ENCODE results near the gene LIPN.
"Not testable (repeated sequence)": the region's sequence is repeated elsewhere in the genome, so short reads cannot be mapped to it uniquely, and the experiment has no call there.

LIPN gene, protein sequence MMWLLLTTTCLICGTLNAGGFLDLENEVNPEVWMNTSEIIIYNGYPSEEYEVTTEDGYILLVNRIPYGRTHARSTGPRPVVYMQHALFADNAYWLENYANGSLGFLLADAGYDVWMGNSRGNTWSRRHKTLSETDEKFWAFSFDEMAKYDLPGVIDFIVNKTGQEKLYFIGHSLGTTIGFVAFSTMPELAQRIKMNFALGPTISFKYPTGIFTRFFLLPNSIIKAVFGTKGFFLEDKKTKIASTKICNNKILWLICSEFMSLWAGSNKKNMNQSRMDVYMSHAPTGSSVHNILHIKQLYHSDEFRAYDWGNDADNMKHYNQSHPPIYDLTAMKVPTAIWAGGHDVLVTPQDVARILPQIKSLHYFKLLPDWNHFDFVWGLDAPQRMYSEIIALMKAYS

DNA sequence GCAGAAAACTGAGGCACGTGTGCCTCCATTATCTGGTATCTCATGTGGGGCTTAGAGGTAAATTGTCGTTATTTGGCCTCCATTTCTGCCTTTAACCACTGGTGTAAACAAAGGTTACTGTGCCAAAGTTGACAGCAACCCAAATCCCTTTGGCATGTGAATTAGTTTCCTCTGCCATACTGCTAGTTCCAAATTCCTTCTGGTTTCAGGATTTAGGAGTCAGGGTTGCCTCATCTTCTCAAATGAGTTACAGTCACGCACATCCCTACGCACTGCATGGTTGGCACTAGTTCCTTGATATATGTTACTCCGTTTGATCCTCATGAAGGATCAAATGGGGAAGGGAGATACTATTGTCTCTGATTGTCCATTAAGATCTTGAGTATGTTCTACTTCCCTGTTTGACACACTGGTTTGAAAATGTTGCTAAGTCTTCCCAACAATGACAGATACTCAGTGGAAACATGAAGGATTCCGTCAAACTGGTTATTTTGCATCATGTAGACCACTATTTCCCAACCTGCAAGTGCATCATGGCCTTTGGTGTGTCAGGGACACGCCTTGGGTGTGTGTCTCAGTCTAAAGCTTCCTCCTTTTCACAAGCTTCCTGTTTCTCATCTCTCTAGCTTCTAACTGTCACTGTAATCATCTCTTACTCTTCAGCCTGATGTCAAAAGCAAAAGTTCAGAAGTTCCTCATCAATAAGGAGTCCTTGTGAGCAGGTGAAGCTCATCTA, at the start of gene LIPN:
TSS of gene LIPN (plus strand) at position 655 of the 736 bp plus-strand sequence. CDS start 1,386 bp downstream, outside the sequence.
- DNase-seq (ENCODE audit: low spot score): no peak

DNA sequence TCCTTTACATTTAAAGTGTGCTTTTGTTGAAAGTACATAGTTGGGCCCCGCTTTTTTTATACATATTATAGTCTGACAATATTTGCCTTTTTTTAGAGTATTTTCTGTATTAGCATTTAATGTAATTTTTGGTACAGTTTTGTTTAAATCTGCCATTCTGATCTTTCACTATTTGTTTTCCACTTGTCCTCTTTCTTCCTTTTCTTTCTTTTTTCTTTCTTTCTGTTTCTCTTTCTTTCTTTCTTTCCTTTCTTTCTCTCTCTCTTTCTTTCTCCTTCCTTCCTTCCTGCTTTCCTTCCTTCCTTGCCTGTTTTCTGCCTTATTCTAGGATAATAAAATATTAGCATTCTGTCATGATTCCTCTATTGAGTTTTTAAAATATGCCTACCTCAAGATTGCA, 44.3 kb upstream of the LIPN start:
- DNase-seq (ENCODE audit: low spot score): no peak

DNA sequence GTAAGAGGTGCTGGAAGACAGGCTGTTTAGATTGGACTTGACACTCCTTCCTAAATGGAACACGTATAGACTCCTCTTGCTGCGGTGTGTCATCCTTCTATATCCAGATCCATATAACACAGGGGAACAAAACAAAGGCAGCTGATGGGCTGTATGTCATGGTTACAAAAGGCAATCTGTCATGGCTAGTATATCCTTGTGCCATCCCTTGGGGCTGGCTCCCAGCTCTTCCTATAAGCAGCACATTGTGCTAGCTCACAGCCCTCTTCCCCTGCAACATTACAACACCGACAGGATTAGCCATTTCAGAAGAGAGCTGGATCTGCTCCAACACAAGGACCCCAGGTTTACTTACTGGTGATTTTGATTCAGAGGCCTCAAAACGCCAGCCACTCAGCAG, 38.4 kb upstream of the LIPN start:
- DNase-seq (ENCODE audit: low spot score): no peak

DNA sequence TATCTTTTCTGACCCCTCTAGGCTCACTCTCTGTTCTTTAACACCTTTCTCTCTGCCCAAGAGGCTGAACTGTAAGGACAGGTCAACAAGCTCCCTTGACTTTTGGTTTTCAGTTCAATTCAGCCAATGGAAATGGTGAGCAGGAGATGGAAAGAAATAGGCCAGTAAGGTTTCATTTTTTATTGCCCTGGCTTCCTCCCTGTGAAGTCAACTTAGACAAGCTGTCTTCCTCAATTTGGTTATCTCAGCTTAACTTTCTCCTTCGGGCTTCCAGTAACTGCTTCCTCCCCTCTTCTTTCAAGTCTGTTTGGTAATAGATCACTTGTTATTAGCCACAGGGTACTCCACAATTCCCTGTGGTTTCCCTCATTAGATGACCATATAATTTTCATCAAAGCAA, 34.0 kb upstream of the LIPN start:
- peak; percentile 5 for DNase-seq (ENCODE audit: low spot score)

DNA sequence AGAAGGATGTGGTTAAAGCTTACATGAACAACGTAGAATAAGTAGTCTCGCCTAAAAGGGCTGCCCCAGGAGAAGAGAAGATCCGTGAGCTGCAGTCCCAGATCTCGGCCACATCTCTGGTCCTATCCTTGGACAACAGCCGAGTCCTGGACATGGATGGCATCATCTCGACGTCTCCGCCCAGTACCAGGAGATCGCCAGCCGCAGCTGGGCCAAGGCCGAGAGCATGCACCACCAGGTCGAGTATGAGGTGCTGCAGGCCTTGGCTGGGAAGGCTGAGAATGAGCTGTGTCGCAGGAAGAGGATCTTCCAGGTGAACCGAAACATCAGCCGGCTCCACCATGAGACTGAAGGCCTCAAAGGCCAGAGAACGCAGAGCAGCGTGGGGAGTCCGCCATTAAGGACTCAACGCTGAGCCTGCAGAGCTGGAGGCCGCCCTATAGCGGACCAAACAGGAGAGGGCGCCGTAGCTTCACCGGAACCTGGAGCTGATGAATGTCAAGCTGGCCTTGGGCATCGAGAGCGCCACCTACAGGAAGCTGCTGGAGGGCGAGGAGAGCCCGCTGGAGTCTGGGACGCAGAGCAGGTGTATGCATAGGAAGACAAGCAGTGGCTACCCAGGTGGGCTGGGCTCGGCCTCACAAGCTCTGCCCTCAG, 31.6 kb upstream of the LIPN start:
- no peak for DNase-seq (ENCODE audit: low spot score)

DNA sequence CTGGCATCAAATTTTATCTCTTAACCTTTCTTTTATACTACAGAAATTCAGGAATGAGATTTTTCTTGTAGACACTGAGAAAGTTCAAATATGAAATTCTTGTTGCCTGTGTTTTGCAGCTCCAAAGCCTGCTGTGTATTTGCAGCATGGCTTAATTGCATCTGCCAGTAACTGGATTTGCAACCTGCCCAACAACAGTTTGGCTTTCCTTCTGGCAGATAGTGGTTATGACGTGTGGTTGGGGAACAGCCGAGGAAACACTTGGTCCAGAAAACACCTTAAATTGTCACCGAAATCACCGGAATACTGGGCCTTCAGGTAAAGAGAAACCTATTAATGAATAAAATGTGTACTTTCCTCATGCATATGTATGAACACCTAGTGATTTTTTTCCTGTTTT, 29.0 kb upstream of the LIPN start:
- no peak for DNase-seq (ENCODE audit: low spot score)

DNA sequence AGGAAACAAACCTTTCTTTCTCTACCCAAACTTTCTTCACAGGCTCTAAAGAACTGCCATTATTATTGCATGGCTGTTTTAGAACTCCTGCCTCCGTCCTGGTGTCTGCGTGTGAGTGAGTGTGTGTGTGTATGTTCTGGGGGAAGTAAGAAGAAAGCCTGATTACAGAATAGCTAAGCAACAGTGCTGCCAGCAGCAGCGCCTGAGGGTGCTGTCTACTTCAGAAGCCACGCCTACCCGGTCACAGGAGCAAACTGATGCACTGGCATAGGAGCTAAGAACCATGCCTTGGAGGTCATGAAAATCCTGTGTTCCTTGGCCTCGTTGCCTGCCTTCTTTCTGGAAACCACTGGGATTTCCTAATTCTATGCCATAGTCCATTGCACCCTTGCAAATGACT, 28.5 kb upstream of the LIPN start:
- DNase-seq (ENCODE audit: low spot score): peak; percentile 3

DNA sequence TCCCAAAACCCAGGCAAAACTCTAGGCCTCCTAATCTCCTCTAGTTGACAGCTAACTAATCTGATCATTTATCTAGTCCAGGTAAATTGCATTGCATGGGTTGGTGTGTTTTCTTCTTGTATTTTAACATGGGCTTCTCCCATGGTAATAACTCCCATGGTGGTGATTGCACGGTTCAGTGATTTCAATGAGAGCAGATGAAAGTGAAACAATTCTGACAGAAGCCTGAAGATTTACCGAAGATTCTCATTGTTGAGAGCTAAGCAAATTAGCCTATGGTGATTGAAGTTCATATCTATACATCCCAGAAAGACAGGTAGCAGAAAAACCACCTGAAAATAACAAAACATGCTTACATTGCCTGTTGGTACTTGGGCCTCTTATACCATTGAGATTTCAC, 26.6 kb upstream of the LIPN start:
- no peak for DNase-seq (ENCODE audit: low spot score)

DNA sequence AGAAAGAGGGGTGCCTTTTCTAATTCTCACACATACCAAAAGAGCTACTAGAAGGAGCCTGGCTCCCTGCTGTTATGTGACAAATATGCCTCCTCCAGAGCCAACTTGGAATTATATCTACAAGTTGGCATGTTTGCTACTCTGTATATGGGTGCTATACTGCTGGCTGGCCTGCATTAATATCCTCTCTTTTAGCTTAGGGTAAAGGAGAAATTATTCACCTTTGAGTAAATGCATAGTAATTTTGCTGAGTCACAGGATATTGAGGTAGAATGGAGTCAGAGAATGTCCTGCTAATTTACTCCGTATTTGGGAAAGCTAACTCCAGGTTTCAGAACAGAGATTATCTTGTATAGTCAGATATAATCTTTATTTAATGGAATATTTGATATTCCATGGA, 24.2 kb upstream of the LIPN start:
- no peak for DNase-seq (ENCODE audit: low spot score)

DNA sequence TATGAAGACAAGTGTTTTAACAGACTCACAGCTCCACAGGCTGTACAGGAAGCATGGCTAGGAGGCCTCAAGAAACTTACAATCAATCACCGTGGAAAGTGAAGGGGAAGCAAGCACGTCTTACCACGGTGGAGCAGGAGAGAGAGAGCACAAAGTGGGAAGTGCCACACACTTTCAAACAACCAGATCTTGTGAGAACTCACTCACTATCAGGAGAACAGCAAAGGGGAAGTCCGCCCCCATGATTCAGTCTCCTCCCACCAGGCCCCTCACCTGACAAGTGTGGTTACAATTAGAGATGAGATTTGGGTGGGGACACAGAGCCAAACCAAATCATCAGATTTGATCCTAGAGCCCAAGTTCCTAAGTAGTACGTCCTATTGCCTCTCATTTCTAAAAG, 17.9 kb upstream of the LIPN start:
- DNase-seq (ENCODE audit: low spot score): not testable (repeated sequence)

DNA sequence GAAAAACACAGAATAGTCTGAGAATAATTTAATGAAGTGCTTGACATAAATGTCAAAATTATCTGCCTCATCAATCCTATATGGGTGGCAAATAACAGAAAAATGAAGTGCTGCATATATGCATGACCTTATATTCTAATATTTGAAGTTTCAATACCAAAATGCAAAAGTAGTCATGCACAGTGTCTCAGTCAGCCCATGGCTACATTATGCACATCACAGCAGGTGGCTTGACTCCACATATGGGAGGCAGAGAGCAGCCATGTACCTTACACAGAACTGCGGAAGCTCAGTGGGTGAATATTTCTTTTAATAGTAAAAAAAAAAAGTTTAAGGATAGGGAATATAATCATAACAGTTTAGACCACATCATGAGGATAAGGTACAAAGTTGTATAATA, 17.4 kb upstream of the LIPN start:
- no peak for DNase-seq (ENCODE audit: low spot score)

DNA sequence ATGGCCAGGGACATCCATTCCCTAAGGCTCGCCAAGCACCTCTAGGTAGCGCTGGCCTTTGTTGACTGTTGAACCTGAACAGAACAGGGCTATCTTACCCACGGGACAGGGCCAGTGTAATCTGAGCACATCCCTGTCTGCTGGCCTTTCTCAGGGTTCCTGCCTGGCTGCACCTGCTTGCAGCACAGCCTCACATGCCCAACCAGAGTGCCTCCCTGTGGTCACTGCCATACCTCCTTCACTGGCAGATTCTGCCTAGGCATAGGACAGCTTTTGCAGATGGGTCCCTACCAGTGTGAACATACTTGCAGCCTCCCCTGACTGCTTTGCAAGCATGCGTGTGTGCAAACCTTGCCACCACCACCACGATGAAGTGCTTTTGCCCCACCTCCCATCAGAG, 15.8 kb upstream of the LIPN start:
- DNase-seq (ENCODE audit: low spot score): no peak

DNA sequence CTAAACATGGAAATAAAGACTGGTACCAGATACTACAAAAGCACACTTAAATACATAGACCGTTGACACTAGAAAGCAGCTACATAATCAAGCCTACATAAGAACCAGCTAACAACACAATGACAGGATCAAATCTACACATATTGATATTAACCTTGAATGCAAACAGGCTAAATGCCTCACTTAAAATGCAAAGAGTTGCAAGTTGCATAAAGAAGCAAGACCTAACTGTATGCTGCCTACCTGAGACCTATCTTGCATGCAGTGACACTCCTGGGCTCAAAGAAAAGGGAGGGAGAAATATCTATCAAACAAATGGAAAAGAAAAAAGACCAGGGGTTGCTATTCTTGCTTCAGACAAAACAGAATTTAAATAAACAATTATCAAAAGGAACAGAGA, 14.2 kb upstream of the LIPN start:
- no peak for DNase-seq (ENCODE audit: low spot score)

DNA sequence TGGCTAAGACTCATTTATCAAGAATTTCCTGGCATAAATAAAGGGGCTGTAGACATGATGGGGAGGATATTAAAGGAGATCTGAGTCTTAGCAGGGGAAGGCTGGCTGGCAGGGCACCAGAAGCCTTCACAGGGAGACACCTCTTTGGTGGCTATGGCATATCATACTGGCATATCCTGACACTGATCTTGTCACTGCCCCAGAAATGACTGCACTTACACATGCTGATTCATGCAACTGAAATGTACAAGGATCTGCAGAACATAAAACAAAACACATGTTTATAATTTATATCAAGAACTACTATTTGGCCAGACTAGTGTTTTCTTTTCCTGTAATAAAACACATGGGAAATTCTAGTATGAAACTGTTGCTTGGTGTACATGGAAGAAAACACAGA, 5.5 kb upstream of the LIPN start:
- no peak for DNase-seq (ENCODE audit: low spot score)

DNA sequence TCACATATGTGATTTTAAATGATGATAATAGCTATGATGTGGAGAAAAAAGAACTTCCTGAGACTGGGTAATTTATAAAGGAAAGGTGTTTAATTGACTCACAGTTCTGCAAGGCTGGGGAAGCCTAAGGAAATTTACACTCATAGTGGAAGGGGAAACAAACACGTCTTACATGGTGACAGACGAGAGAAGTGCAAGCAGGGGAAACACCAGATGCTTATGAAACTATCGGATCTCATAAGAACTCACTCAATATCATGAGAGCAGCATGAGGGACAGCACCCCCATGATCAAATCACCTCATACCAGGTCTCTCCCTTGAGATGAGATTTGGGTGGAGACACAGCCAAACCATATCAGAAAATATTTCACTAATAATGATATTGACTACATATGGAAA, 4.1 kb upstream of the LIPN start:
- DNase-seq (ENCODE audit: low spot score): no peak

DNA sequence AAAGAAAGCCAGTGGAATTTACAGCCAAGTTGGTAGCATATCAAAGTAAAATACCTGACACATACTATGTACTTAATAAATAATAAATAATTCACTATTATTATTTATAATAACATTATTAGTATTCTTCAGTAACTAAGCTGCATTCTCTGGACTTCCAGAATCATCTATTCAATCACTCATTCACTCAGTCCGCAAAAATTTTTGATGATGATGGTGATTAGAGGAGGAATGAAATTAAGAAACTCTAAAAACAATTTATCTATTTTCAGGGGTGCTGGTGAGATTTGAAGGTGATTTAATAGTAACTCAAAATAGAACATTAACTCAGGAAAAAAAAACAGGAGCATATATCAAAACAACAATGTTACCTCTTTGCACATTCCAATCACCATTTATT, 3.2 kb upstream of the LIPN start:
- DNase-seq (ENCODE audit: low spot score): no peak

DNA sequence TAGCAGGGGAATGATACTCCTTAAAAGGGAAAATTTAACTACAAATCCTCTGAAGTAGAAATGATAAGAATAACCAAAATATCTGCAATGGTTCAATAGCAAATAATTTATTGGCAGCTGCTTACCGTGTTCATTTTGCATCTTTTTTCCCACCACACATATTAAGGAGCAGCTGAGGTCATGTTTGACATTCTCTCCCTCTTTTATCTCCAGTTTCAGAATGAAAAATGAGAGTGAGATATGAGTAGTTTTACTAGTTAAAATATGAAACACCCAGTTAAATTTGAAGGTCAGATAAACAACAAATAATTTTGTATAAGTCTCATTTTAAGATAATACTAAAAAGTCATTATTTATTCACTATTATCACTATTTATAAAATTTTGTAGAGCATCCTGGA, 3.1 kb downstream of the LIPN start:
- DNase-seq (ENCODE audit: low spot score): no peak

DNA sequence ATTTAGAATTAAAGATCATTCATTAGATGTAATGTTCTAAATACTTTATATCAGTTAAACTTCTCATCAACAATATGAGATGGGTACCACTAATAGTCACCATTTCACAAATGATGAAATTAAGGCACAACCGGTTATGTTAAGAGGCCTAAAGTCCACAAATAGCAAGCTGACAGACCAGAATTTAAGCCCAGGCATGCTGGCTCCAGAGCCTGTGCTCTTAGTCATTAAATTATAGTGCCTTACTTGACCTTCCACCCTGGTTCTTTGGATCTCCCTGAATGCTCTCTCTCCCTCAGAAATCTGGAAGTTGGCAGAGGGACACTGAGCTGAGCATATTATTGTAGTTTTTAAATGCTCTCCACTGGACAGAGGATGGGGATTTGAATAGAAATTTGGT, 3.6 kb downstream of the LIPN start:
- no peak for DNase-seq (ENCODE audit: low spot score)

DNA sequence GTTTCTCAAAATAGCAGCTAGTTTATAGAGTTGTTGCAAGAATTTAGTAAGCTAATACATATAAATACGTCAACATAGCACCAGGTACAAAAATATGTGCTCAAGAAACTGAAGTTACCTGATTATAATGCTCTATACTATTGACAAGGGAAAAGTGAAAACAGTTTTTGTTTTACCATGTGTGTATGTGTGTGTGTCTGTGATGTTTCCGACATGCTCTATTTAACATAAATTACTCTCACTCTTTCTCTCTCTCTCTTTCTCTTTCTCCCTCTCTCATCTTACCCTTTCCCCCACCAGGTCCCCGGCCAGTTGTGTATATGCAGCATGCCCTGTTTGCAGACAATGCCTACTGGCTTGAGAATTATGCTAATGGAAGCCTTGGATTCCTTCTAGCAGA, 4.3 kb downstream of the LIPN start:
- DNase-seq (ENCODE audit: low spot score): no peak

DNA sequence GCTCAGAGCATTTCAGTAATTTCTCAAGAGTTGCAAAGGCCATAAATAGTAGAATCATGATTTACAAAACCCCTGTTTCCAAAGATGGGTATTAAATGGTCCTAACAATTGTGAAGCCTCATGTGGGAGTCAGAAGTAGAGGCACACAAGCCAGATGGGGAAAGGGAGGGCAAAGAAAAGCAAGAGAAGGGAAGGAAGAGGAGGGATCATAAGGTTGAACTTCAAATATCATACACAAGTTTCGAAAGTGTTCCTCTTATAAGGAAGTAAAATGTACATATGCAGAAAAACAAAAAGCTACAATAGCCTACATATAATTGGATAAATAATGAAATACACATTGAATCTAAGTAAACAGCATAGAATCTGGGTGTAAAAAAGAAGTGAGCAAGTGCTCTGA, 6.0 kb downstream of the LIPN start:
- no peak for DNase-seq (ENCODE audit: low spot score)

DNA sequence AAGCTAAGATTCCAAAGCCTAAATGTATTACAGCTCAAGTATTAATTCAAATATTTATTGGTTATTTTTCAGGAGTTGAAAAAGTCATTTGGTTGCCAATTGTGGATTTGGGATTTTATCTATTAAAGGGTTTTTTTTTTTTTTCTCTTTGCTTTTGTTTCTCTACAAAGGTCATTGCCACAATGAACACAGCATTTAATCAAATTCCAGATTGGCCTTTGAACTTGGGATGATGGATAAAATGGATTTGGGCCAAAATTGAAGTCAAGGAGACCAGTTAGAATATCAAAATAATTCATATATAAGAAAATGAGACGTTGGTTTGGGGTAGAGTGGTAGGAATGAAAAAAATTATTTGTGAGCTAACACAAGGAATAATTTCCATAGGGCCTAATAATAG, 9.6 kb downstream of the LIPN start:
- DNase-seq (ENCODE audit: low spot score): no peak

DNA sequence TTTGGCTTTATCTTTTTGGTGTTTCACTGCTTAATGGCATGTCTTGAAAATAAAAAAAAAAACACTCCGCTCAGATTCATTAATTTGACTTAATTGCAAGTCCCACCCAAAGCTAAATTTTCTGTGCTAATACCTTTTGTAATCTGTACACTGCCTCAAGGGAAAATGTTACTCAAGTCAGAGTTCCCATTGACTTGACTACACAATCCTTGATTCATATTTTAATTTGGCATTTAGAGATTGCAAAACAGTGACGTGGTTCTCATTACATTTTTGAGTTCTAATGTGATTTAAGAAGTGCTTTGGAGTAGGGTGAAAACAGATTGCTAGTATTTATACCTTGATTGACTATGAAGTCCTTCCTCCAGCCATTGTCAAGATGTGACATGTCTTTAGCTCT, 21.4 kb downstream of the LIPN start:
- no peak for DNase-seq (ENCODE audit: low spot score)

DNA sequence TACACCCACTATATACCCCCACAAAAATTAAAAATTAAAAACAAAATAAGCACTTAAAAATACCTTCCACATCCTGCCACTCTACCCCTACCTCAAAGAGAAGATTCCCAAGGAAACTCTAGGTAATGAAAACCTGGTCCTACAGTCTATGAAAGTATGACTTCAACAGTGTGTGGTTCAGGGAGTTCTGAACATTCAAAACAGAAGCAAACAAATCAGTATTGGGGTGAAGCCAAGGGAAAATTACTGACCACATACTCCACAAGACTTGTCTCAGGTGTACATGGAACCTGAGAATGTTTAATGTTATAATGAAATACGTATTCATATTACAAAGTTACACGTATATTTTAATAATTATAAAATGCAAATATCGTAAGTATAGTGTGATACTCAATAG, 22.4 kb downstream of the LIPN start:
- DNase-seq (ENCODE audit: low spot score): no peak

Measured in globus pallidus (tissue), 1 donor.